Pulmonary artery endothelial cell (primary cell): Measurements from ENCODE around the gene UCHL5. TPM values are rescaled to one million over a fixed set of nuclear protein-coding genes. Genes with fewer than 3 reads are reported as not detected.
"Not testable (repeated sequence)": the region's sequence is repeated elsewhere in the genome, so short reads cannot be mapped to it uniquely, and the experiment has no call there.

ENCODE experiments used
- DNase-seq: peaks from one replicate; pipeline ENCODE4 v3.0.0-alpha.2; 2011; ENCODE audit warnings: low read depth, low spot score
- total RNA-seq: library from RNA; depleted of rRNA; stranded (reverse); fragments of >200 nt; gene quantifications from 2 replicates; pipeline ENCODE4 v1.2.3, GENCODE V29; 2014

UCHL5 gene
- total RNA-seq, 1 donor from 2014 or later = 32.5 TPM

GRCh38 chr1:193013005-193013404, 46.2 kb downstream of the UCHL5 start:
- no peak for DNase-seq

GRCh38 chr1:193011406-193011805, 47.8 kb downstream of the UCHL5 start:
- no peak for DNase-seq

GRCh38 chr1:193009501-193009900, 49.7 kb downstream of the UCHL5 start:
- no peak for DNase-seq

GRCh38 chr1:193005785-193006184, 53.4 kb downstream of the UCHL5 start:
- no peak for DNase-seq

- no peak for DNase-seq
These were observed 60.6 kb downstream of the UCHL5 start for GRCh38 chr1:192998536-192998935.

GRCh38 chr1:192994141-192994540, 65.0 kb downstream of the UCHL5 start:
- DNase-seq = no peak

- DNase-seq = no peak
These were observed 65.6 kb downstream of the UCHL5 start for GRCh38 chr1:192993426-192994085.

GRCh38 chr1:192986748-192987334, 72.3 kb downstream of the UCHL5 start:
- DNase-seq = not testable (repeated sequence)

GRCh38 chr1:192986110-192986747, 72.9 kb downstream of the UCHL5 start:
- DNase-seq = no peak

GRCh38 chr1:192984080-192984479, 75.1 kb downstream of the UCHL5 start:
- DNase-seq = no peak

- no peak for DNase-seq
These were observed 75.7 kb downstream of the UCHL5 start for GRCh38 chr1:192983349-192983980.

GRCh38 chr1:192980856-192981255, 78.3 kb downstream of the UCHL5 start:
- DNase-seq = no peak

- not testable (repeated sequence) for DNase-seq
These were observed 78.8 kb downstream of the UCHL5 start for GRCh38 chr1:192980334-192980733.

GRCh38 chr1:192979542-192979941, 79.6 kb downstream of the UCHL5 start:
- DNase-seq = no peak

- no peak for DNase-seq
These were observed 80.9 kb downstream of the UCHL5 start for GRCh38 chr1:192978195-192978710.

- no peak for DNase-seq
These were observed 82.0 kb downstream of the UCHL5 start for GRCh38 chr1:192977089-192977706.

- no peak for DNase-seq
These were observed 82.6 kb downstream of the UCHL5 start for GRCh38 chr1:192976576-192976975.

GRCh38 chr1:192974701-192975100, 84.5 kb downstream of the UCHL5 start:
- no peak for DNase-seq

GRCh38 chr1:192973988-192974387, 85.2 kb downstream of the UCHL5 start:
- no peak for DNase-seq

GRCh38 chr1:192973202-192973601, 86.0 kb downstream of the UCHL5 start:
- no peak for DNase-seq

GRCh38 chr1:192969091-192969490, 90.1 kb downstream of the UCHL5 start:
- no peak for DNase-seq

GRCh38 chr1:192968323-192968722, 90.8 kb downstream of the UCHL5 start:
- no peak for DNase-seq
